Psoas muscle (tissue), 8 donors: ENCODE results near the gene LILRA6. TPM values are rescaled to one million over a fixed set of nuclear protein-coding genes. Genes with fewer than 3 reads are reported as not detected.

ENCODE experiments used
- ATAC-seq, 4 donors: fragments of 200-7000 bp; cut with Tn5 transposase; one replicate each; pipeline ENCODE4 v1.9.1; 2020; ENCODE audit warnings: moderate library complexity in 3 of 4, mild to moderate bottlenecking in 2 of 4
- DNase-seq, 2 donors: peaks; one replicate each; pipeline ENCODE4 v3.0.0-alpha.2; 2020
- H3K27ac ChIP-seq: fragments of 200-600 bp; one replicate; pipeline ENCODE4 v1.8.0; 2022
- H3K27me3 ChIP-seq, 3 donors: fragments of 200-600 bp in 1 of 3; one replicate each; pipeline versions ENCODE4 v1.6.1 to v1.8.0; 2013 to 2022; ENCODE audit warnings: low read length in 2 of 3, mild to moderate bottlenecking in 2 of 3, moderate library complexity in 1 of 3; ENCODE audit not compliant: insufficient read depth in 3 of 3
- H3K36me3 ChIP-seq, 2 donors: fragments of 200-600 bp in 1 of 2; one replicate each; pipeline versions ENCODE4 v1.6.1 to v1.8.0; 2013 to 2022; ENCODE audit warnings: low read depth in 1 of 2, mild to moderate bottlenecking in 1 of 2, moderate library complexity in 1 of 2; ENCODE audit not compliant: insufficient read depth in 1 of 2
- H3K4me1 ChIP-seq: fragments of 200-600 bp; one replicate; pipeline ENCODE4 v1.8.0; 2022
- H3K4me3 ChIP-seq: fragments of 200-600 bp; one replicate; pipeline ENCODE4 v1.8.0; 2022; ENCODE audit warnings: mild to moderate bottlenecking
- H3K9me3 ChIP-seq: fragments of 200-600 bp; one replicate; pipeline ENCODE4 v1.8.0; 2022
- CTCF ChIP-seq: fragments of 200-600 bp; IDR thresholded peaks from one replicate; pipeline ENCODE4 v1.8.0; 2022; ENCODE audit warnings: antibody characterized with exemption
- WGBS, 3 donors: extraction: QIAGEN DNeasy Blood & Tissue Kit; methylation state at CpG; one replicate each; pipeline versions ENCODE4 v1.1.6 to v1.1.7; 2013; 5-methylcytosine and 5-hydroxymethylcytosine counted together
- intact Hi-C, 2 donors: fragments of 100-400 bp; cut with DNase I; formaldehyde crosslinking; loops; one replicate each; pipeline versions ENCODE4 v1.11.0 to v1.14.2; 2022
- polyA plus RNA-seq, 3 donors: library from polyadenylated mRNA; stranded (reverse); fragments of 200-250 nt; gene quantifications; one replicate each; pipeline ENCODE4 v1.2.3, GENCODE V29; 2013
- total RNA-seq, 4 donors: library from RNA; stranded (reverse); fragmentation: NEBNext Ultra II Directional in 2 of 4; extraction: Animal tissue kit (Norgen Biotek cat#: 25700) in 2 of 4; gene quantifications; one replicate each; pipeline versions ENCODE4 v1.2.1 to v1.2.4, GENCODE V29; 2021 to 2023
- donor health status: healthy with polysubstance abuse.
- donor health status: DM: no; HTN: no; CAD: no; lungs with moderate emphysema.
- donor health status: Bipolar disorder and iron deficiency.
- donor health status: healthy.
- donor health status: DM: yes; HTN: yes; CAD: no.
- donor health status: DM: no; HTN: no; CAD: no.
- donor health status: DM: no; HTN: no; CAD: no.
- donor health status: DM: yes; HTN: yes; CAD: no.

LILRA6 gene
- total and polyA plus RNA-seq, 7 donors, result 0.22 to 1.6 (median 0.54) TPM

- no peak overlapping the region for H3K27ac ChIP-seq
- peaks cover 0 to 42% (median 12%) of the 10 kb centered on the region in 3 donors for H3K27me3 ChIP-seq
- 71 to 82% (median 80%) methylated on average over 11 of the region's 11 CpGs for whole genome bisulfite sequencing, 3 donors
- no peaks in the 10 kb centered on the region for H3K9me3 ChIP-seq
- DNase-seq (no peak), ATAC-seq (no peak)
- H3K4me3 ChIP-seq, result no peak overlapping the region
- TF ChIP-seq CTCF, result no peak
- H3K4me1 ChIP-seq, result no peaks in the 10 kb centered on the region
- H3K36me3 ChIP-seq, result no peaks in the 10 kb centered on the region
- intact Hi-C loops, result no loop called here
Observed at GRCh38 chr19:54252845-54253244, 10.3 kb upstream of the LILRA6 start.

- DNase-seq (no peak), ATAC-seq (no peak)
- intact Hi-C loops, result no loop called here
- Histone ChIP-seq H3K27me3 (peaks cover 0 to 42% (median 11%) of the 10 kb centered on the region in 3 donors), H3K27ac (no peak overlapping the region), H3K4me3 (no peak overlapping the region), H3K36me3 (no peaks in the 10 kb centered on the region), H3K4me1 (no peaks in the 10 kb centered on the region), H3K9me3 (no peaks in the 10 kb centered on the region)
- TF ChIP-seq CTCF, result no peak
- WGBS, 3 donors, result 65 to 70% (median 69%) methylated on average over 9 of the region's 9 CpGs
Observed at GRCh38 chr19:54252243-54252642, 9.7 kb upstream of the LILRA6 start.

GRCh38 chr19:54248016-54248601, 5.5 kb upstream of the LILRA6 start:
- H3K27me3 ChIP-seq, result peaks cover 0 to 12% (median 6%) of the 10 kb centered on the region in 3 donors
- ATAC-seq, result peak in 1 of 4 donors; percentile 36
- TF ChIP-seq CTCF, result no peak
- DNase-seq, result peak in 1 of 2 donors; percentile 64
- no peak overlapping the region for H3K27ac ChIP-seq
- 57 to 68% (median 60%) methylated on average over 8 of the region's 8 CpGs for WGBS, 3 donors
- no peaks in the 10 kb centered on the region for H3K4me1 ChIP-seq
- H3K36me3 ChIP-seq, result no peaks in the 10 kb centered on the region
- H3K4me3 ChIP-seq, result no peak overlapping the region
- no peaks in the 10 kb centered on the region for H3K9me3 ChIP-seq
- intact Hi-C loops, result no loop called here

GRCh38 chr19:54247106-54247930, 4.7 kb upstream of the LILRA6 start:
- Histone ChIP-seq H3K9me3 (no peaks in the 10 kb centered on the region), H3K36me3 (no peaks in the 10 kb centered on the region), H3K4me1 (no peaks in the 10 kb centered on the region), H3K27ac (no peak overlapping the region), H3K27me3 (peaks cover 0 to 4% (median 2%) of the 10 kb centered on the region in 3 donors), H3K4me3 (no peak overlapping the region)
- 81 to 86% (median 83%) methylated on average over 20 of the region's 20 CpGs for WGBS, 3 donors
- no peak for DNase-seq
- intact Hi-C loops, result no loop called here
- no peak for TF ChIP-seq CTCF
- ATAC-seq, result no peak
